ENCODE results near the gene MSN. TPM values are rescaled to one million over a fixed set of nuclear protein-coding genes. Genes with fewer than 3 reads are reported as not detected.
"Not testable (repeated sequence)": the region's sequence is repeated elsewhere in the genome, so short reads cannot be mapped to it uniquely, and the experiment has no call there.

The MSN gene
- total RNA-seq, 4 donors from 2014 or later: 166 to 412 (median 274) TPM

DNA sequence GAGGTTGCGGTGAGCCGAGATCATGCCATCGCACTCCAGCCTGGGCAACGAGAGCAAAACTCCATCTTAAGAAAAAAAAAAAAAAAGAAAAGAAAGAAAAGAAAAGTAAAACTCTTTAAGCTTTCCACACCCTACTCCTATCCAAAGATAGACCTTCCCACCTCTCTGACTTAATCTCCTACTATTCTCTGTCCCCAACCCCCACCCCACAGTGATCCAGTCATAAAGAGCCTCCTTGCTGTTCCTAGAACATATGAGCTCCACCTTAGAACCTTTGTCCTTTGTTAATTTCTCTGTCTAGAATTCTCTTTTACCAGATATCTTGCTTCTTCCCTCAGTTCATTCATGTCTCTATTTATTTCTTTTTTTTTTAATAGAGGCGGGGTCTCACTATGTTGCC, 30.1 kb upstream of the MSN start:
- TF ChIP-seq, protein P1, sequence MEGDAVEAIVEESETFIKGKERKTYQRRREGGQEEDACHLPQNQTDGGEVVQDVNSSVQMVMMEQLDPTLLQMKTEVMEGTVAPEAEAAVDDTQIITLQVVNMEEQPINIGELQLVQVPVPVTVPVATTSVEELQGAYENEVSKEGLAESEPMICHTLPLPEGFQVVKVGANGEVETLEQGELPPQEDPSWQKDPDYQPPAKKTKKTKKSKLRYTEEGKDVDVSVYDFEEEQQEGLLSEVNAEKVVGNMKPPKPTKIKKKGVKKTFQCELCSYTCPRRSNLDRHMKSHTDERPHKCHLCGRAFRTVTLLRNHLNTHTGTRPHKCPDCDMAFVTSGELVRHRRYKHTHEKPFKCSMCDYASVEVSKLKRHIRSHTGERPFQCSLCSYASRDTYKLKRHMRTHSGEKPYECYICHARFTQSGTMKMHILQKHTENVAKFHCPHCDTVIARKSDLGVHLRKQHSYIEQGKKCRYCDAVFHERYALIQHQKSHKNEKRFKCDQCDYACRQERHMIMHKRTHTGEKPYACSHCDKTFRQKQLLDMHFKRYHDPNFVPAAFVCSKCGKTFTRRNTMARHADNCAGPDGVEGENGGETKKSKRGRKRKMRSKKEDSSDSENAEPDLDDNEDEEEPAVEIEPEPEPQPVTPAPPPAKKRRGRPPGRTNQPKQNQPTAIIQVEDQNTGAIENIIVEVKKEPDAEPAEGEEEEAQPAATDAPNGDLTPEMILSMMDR (IDR thresholded peaks at IDR 0.05): no peak
- DNase-seq (ENCODE audit: low spot score): no peak
- no peak for ATAC-seq (ENCODE audit: low FRiP score)

DNA sequence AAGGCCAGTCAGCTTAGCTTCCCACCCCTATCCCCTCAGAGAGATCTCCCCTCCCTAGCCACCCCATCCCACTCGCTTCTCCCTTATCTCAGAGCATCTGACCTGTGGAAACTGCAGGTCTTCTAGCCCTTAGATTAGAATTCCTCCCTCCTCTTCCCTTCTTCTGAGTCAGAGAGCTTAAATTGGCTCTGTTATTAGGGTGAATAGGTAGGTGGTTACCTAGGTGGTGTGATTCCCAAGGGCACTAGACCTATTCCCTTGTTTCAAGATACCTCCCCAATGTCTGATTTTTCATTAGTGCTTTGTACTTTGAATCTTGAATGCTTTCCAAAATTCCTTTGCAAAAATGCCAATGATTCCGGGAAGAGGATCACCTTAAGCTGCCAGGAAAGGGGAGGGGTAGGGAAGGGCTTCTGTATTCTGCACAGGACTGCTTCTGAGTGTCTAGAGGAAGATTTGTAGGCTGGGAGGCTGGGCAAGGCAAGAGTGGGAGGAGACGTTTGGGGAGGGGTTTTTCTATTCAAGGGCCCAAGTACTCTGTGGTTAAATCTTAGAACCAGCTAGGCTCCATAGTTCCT, 24.5 kb upstream of the MSN start:
- ATAC-seq (ENCODE audit: low FRiP score) (peak; percentile 42), DNase-seq (ENCODE audit: low spot score) (no peak)

DNA sequence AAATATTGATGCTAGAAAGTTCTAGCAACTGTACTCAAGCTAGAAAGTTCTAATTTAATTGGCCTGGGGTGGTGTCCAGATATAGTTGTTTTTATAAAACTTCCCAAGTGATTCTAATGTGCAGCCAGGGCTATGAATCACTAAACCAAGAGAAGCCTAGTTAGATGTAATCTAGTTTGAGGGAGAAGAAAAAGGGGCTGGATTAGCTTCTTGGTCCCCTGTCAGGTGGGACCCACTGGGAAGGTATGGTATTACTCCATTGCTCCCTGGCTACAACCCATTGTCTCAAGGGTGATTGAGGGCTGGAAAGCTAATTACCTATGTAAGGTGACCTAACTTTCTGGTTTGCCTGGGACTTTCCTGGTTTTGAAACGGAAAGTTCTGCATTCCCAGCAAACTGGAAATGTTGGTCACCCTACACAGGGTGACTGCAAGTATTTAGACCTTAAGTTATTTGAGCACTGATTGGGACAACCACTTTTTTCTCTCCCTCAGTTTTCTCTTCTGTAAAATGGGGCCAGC, 23.9 kb upstream of the MSN start:
- DNase-seq (ENCODE audit: low spot score) (no peak), ATAC-seq (ENCODE audit: low FRiP score) (peak; percentile 5)
- TF ChIP-seq, protein P1 (IDR thresholded peaks at IDR 0.05): no peak

More for the DNA sequence above, 24.5 kb upstream of the MSN start:
- TF ChIP-seq, protein P1 (IDR thresholded peaks at IDR 0.05): no peak

DNA sequence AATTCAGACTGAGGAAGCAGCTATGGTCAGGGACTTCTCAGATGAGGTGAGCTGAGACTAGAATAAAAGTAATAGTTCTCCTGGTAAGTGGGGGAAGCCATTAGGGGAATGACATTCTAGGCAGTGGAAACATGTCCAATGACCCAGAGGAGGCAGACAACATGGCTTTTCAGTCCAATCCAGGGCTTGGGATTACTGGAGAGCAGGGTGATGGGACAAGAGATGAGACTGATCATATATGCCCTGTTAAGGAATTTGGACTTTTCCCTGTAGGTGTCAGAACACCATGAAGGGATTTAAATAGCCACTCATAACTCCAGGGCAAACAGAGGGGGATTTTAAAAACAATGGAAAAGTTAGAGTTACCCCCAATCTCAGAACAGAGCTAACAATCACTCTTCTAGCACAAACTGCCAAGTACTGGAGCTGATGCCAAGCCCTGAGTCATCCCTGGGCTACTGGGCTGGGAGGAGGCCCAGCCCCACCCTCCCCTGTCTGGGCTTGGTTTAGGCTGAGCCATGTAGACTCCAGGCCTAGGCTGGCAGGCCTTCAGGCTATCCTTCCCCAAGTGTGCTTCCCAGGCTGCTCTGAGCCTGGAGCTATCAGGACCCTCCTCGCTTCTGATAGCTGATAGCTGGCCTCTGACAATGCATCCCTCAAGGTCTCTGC, 22.7 kb upstream of the MSN start:
- DNase-seq (ENCODE audit: low spot score) (peak; percentile 58), ATAC-seq (ENCODE audit: low FRiP score) (peak; percentile 96)
- TF ChIP-seq, protein P1 (IDR thresholded peaks at IDR 0.05): no peak

DNA sequence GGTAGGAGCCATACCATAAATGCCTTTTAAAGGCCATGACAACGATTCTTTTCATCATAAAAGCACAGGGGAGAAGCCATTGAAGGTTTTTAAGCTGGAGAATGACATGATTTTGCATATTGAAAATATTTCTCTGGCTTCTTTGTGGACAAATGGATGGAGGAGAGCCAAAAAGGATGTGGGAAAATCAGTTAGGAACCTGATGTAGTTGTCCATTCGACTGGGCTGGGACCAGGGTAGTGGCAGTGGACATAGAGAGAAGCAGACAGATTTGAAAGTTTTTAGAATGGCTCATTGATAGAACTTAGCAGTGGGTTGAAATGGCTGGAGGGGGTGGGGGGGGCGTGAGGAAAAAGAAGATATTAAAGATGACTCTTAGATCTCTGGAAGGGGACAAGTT, 19.7 kb upstream of the MSN start:
- DNase-seq (ENCODE audit: low spot score) (no peak), ATAC-seq (ENCODE audit: low FRiP score) (no peak)
- TF ChIP-seq, protein P1 (IDR thresholded peaks at IDR 0.05): no peak

DNA sequence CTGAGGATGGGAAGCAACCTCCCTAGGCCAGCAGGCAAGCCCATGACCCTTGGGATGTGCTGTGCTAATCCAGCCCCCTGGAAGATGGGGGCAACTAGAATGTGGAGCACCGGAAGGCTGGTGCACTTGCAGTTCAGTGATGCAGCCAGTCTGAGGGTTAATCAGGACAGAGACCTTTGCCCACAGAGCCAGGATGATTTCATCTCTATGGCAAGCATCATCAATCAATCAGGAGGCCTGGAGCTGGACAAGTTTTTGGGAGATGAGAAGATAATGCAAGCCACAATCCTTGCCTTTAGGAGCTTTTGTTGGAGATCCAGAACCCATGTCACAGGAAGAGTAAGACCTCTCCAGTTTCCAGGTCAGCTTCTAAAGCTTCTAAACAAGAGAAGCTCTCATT, 15.4 kb upstream of the MSN start:
- DNase-seq (ENCODE audit: low spot score) (no peak), ATAC-seq (ENCODE audit: low FRiP score) (no peak)
- TF ChIP-seq, protein P1 (IDR thresholded peaks at IDR 0.05): no peak

DNA sequence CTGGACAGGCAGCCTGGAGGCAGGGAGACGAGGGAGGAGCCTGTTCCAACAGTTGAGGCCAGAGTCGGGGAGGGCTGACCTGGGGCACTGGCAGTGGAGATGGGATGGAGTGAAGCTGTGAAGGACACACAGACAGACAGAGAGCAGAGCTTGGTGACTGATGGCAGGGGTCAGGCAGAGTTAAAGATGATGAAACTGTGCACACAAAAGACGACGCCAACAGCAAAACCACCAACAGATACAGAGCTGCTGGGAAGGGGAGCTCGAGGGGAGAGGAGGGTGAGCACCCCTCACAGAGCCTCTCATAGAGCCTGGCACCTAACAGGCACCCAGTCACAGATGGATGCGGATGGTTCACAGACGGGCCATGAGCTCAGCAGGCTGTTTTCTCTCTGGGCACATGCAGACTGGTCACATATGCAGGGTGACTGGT, 10.4 kb upstream of the MSN start:
- DNase-seq (ENCODE audit: low spot score); ATAC-seq (ENCODE audit: low FRiP score): not testable (repeated sequence)

Measured in omental fat pad (tissue), 4 donors.